Measurements from ENCODE around the gene HPRT1. TPM values are rescaled to one million over a fixed set of nuclear protein-coding genes. Genes with fewer than 3 reads are reported as not detected.

HPRT1 gene
- total RNA-seq, result 4.0 and 9.6 TPM in 2 replicates

GRCh38 chrX:134460005-134460861 lies at the start of gene HPRT1:
TSS of gene HPRT1 (plus strand) at chrX:134460165. CDS start at chrX:134460312, 147 bp downstream.
- no peak for TF ChIP-seq CTCF (IDR thresholded peaks at IDR 0.05; ENCODE audit: insufficient read depth, low read length, poor library complexity, severe bottlenecking)
- no peaks in the 10 kb centered on the region for H3K27me3 ChIP-seq (ENCODE audit: control insufficient read depth, insufficient read depth, low read length)
- H3K36me3 ChIP-seq (ENCODE audit: control insufficient read depth, insufficient read depth, low read length), result no peaks in the 10 kb centered on the region
- no peak for DNase-seq (ENCODE audit: low read depth)
- peak within 1 kb of the TSS; percentile 63 for H3K4me3 ChIP-seq (ENCODE audit: low read depth, low read length)

GRCh38 chrX:134416087-134416486 lies 43.9 kb upstream of the HPRT1 start:
- TF ChIP-seq CTCF (IDR thresholded peaks at IDR 0.05; ENCODE audit: insufficient read depth, low read length, poor library complexity, severe bottlenecking), result no peak
- no peaks in the 10 kb centered on the region for H3K27me3 ChIP-seq (ENCODE audit: control insufficient read depth, insufficient read depth, low read length)
- H3K36me3 ChIP-seq (ENCODE audit: control insufficient read depth, insufficient read depth, low read length), result no peaks in the 10 kb centered on the region
- H3K4me3 ChIP-seq (ENCODE audit: low read depth, low read length), result no peak overlapping the region
- no peak for DNase-seq (ENCODE audit: low read depth)

- Histone ChIP-seq H3K36me3 (ENCODE audit: control insufficient read depth, insufficient read depth, low read length) (no peaks in the 10 kb centered on the region), H3K27me3 (ENCODE audit: control insufficient read depth, insufficient read depth, low read length) (no peaks in the 10 kb centered on the region), H3K4me3 (ENCODE audit: low read depth, low read length) (no peak overlapping the region)
- TF ChIP-seq CTCF (IDR thresholded peaks at IDR 0.05; ENCODE audit: insufficient read depth, low read length, poor library complexity, severe bottlenecking), result no peak
- DNase-seq (ENCODE audit: low read depth), result no peak
Observed at GRCh38 chrX:134418317-134419113, 41.5 kb upstream of the HPRT1 start.

GRCh38 chrX:134419784-134420183 lies 40.2 kb upstream of the HPRT1 start:
- Histone ChIP-seq H3K4me3 (ENCODE audit: low read depth, low read length) (no peak overlapping the region), H3K27me3 (ENCODE audit: control insufficient read depth, insufficient read depth, low read length) (no peaks in the 10 kb centered on the region), H3K36me3 (ENCODE audit: control insufficient read depth, insufficient read depth, low read length) (no peaks in the 10 kb centered on the region)
- no peak for DNase-seq (ENCODE audit: low read depth)
- TF ChIP-seq CTCF (IDR thresholded peaks at IDR 0.05; ENCODE audit: insufficient read depth, low read length, poor library complexity, severe bottlenecking), result no peak

- Histone ChIP-seq H3K27me3 (ENCODE audit: control insufficient read depth, insufficient read depth, low read length) (no peaks in the 10 kb centered on the region), H3K4me3 (ENCODE audit: low read depth, low read length) (no peak overlapping the region), H3K36me3 (ENCODE audit: control insufficient read depth, insufficient read depth, low read length) (no peaks in the 10 kb centered on the region)
- peak; percentile 32 for TF ChIP-seq CTCF (IDR thresholded peaks at IDR 0.05; ENCODE audit: insufficient read depth, low read length, poor library complexity, severe bottlenecking)
- DNase-seq (ENCODE audit: low read depth), result no peak
Observed at GRCh38 chrX:134423606-134424005, 36.4 kb upstream of the HPRT1 start.

Measured in kidney epithelial cell (primary cell).